ENCODE results near the gene TANC1. TPM values are rescaled to one million over a fixed set of nuclear protein-coding genes. Genes with fewer than 3 reads are reported as not detected.

Gene TANC1
- polyA plus RNA-seq, 1 donor (not counting 4 experiments of a cell fraction or from before 2014, with no cell fraction given), result 33.5 TPM

DNA sequence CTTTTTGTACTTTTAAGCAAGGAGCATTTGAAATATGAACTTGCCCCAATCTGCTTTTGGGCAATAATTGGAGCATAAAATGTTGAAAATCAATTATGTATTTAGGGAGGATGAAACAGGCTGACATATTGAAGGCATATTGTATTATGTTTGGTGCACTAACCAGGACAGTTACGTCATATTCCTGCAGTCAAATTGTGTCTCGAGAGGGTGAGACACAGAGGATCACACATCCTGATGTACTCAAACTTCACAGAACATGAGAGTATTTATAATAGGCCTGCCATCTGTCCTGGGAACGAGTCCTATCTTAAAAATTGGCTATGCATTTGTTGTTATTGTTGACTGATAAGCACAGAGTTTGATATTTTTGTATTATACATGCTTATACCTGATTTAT, 44.7 kb downstream of the TANC1 start:
- TF ChIP-seq, protein P1, sequence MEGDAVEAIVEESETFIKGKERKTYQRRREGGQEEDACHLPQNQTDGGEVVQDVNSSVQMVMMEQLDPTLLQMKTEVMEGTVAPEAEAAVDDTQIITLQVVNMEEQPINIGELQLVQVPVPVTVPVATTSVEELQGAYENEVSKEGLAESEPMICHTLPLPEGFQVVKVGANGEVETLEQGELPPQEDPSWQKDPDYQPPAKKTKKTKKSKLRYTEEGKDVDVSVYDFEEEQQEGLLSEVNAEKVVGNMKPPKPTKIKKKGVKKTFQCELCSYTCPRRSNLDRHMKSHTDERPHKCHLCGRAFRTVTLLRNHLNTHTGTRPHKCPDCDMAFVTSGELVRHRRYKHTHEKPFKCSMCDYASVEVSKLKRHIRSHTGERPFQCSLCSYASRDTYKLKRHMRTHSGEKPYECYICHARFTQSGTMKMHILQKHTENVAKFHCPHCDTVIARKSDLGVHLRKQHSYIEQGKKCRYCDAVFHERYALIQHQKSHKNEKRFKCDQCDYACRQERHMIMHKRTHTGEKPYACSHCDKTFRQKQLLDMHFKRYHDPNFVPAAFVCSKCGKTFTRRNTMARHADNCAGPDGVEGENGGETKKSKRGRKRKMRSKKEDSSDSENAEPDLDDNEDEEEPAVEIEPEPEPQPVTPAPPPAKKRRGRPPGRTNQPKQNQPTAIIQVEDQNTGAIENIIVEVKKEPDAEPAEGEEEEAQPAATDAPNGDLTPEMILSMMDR (optimal IDR thresholded peaks at IDR 0.05 in 1 of 3, IDR thresholded peaks at IDR 0.05 in 1 of 3, conservative IDR thresholded peaks at IDR 0.05 in 1 of 3; ENCODE audit: extremely low read depth in 1 of 3, insufficient read depth in 2 of 3, low read length in 3 of 3), result no peak
- no peak for TF ChIP-seq EZH2 (IDR thresholded peaks at IDR 0.05; ENCODE audit: low read length)
- Histone ChIP-seq H2AFZ (ENCODE audit: control insufficient read depth, low read length) (no peak overlapping the region), H3K36me3 (ENCODE audit: control insufficient read depth in 2 of 2, extremely low read depth in 1 of 2, insufficient read depth in 2 of 2, low read length in 2 of 2) (peaks cover 2 to 5% of the 10 kb centered on the region in 2 experiments), H3K9me1 (ENCODE audit: control insufficient read depth, extremely low read depth, insufficient read depth, low read length) (peaks cover 3% of the 10 kb centered on the region), H3K79me2 (ENCODE audit: control insufficient read depth, insufficient read depth, low read length) (peaks cover 80% of the 10 kb centered on the region), H3K9ac (ENCODE audit: control insufficient read depth, extremely low read depth, insufficient read depth, low read length) (no peak overlapping the region), H4K20me1 (ENCODE audit: control insufficient read depth, extremely low read depth, insufficient read depth, low read length) (peaks cover 5% of the 10 kb centered on the region), H3K4me2 (ENCODE audit: control insufficient read depth, extremely low read depth, insufficient read depth, low read depth, low read length) (no peak overlapping the region), H3K4me3 (ENCODE audit: control insufficient read depth in 2 of 3, extremely low read depth in 1 of 3, insufficient read depth in 2 of 3, low read depth in 1 of 3, low read length in 3 of 3) (no peak overlapping the region), H3K9me3 (ENCODE audit: control insufficient read depth, low read depth, low read length) (peaks cover 11% of the 10 kb centered on the region), H3K4me1 (ENCODE audit: control insufficient read depth, extremely low read depth, insufficient read depth, low read length) (peaks cover 18% of the 10 kb centered on the region), H3K27me3 (ENCODE audit: control insufficient read depth, extremely low read depth, insufficient read depth, low read length) (no peaks in the 10 kb centered on the region), H3K27ac (ENCODE audit: control insufficient read depth, insufficient read depth, low read length) (no peak overlapping the region)
- DNase-seq (ENCODE audit: low read depth, low spot score) (no peak), FAIRE-seq (no peak)
- dilution Hi-C loops (cut with MboI; ENCODE audit: extremely low pct_ligation_motif_present, low sequenced_read_pairs), result no loop called here

DNA sequence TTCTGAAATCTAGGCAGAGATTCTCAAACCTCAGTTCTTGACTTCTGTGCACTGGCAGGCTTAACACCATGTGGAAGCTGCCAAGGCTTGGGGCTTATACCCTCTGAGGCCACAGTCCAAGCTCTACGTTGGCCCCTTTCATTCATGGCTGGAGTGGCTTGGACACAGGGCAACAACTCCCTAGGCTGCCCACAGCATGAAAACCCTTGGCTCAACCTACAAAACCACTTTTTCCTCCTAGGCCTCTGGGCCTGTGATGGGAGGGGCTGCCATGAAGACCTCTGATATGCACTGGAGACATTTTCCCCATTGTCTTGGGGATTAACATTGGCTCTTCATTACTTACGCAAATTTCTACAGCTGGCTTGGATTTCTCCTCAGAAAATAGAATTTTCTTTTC, 46.7 kb downstream of the TANC1 start:
- Histone ChIP-seq H2AFZ (ENCODE audit: control insufficient read depth, low read length) (no peak overlapping the region), H3K9me3 (ENCODE audit: control insufficient read depth, low read depth, low read length) (peaks cover 11% of the 10 kb centered on the region), H3K36me3 (ENCODE audit: control insufficient read depth in 2 of 2, extremely low read depth in 1 of 2, insufficient read depth in 2 of 2, low read length in 2 of 2) (peaks cover 3 to 5% of the 10 kb centered on the region in 2 experiments), H4K20me1 (ENCODE audit: control insufficient read depth, extremely low read depth, insufficient read depth, low read length) (peaks cover 7% of the 10 kb centered on the region), H3K9me1 (ENCODE audit: control insufficient read depth, extremely low read depth, insufficient read depth, low read length) (peaks cover 3% of the 10 kb centered on the region), H3K27me3 (ENCODE audit: control insufficient read depth, extremely low read depth, insufficient read depth, low read length) (no peaks in the 10 kb centered on the region), H3K27ac (ENCODE audit: control insufficient read depth, insufficient read depth, low read length) (no peak overlapping the region), H3K4me3 (ENCODE audit: control insufficient read depth in 2 of 3, extremely low read depth in 1 of 3, insufficient read depth in 2 of 3, low read depth in 1 of 3, low read length in 3 of 3) (no peak overlapping the region), H3K79me2 (ENCODE audit: control insufficient read depth, insufficient read depth, low read length) (peaks cover 75% of the 10 kb centered on the region), H3K4me1 (ENCODE audit: control insufficient read depth, extremely low read depth, insufficient read depth, low read length) (peaks cover 9% of the 10 kb centered on the region), H3K4me2 (ENCODE audit: control insufficient read depth, extremely low read depth, insufficient read depth, low read depth, low read length) (no peak overlapping the region), H3K9ac (ENCODE audit: control insufficient read depth, extremely low read depth, insufficient read depth, low read length) (no peak overlapping the region)
- dilution Hi-C loops (cut with MboI; ENCODE audit: extremely low pct_ligation_motif_present, low sequenced_read_pairs), result no loop called here
- TF ChIP-seq, protein P1 (optimal IDR thresholded peaks at IDR 0.05 in 1 of 3, IDR thresholded peaks at IDR 0.05 in 1 of 3, conservative IDR thresholded peaks at IDR 0.05 in 1 of 3; ENCODE audit: extremely low read depth in 1 of 3, insufficient read depth in 2 of 3, low read length in 3 of 3), result no peak
- TF ChIP-seq EZH2 (IDR thresholded peaks at IDR 0.05; ENCODE audit: low read length), result no peak
- DNase-seq (ENCODE audit: low read depth, low spot score), result no peak
- FAIRE-seq, result no peak
